Stimulated activated CD8-positive, alpha-beta memory T cell treated with anti-CD3 and anti-CD28 coated beads, Interleukin-7, amount 100 ng/mL, for 24 hours (primary cell): ENCODE results near the gene CRYBG3.

ENCODE experiments used
- DNase-seq: peaks from one replicate; pipeline ENCODE4 v3.0.0-alpha.2; 2020; ENCODE audit warnings: low read depth

CRYBG3 gene

DNA sequence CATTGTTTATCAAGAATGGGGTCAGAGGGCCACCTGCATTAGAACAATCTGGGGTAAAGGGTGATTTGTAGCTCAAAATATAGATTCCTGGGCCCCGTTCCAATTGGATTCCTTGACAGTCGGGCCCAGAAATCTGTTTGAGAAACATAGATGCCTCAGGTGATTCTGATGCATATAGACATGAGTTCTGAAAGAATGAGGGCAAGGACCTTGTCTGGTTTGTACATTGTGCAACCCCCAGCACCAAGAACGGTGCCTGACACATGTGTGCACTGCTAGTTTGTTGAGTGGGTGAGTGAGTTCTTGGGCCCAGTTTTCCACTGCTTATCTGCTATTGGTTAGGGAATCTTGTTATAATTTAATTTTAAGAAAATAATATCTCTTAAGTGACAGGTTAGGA is 16.6 kb downstream of the CRYBG3 start:
- no peak for DNase-seq

DNA sequence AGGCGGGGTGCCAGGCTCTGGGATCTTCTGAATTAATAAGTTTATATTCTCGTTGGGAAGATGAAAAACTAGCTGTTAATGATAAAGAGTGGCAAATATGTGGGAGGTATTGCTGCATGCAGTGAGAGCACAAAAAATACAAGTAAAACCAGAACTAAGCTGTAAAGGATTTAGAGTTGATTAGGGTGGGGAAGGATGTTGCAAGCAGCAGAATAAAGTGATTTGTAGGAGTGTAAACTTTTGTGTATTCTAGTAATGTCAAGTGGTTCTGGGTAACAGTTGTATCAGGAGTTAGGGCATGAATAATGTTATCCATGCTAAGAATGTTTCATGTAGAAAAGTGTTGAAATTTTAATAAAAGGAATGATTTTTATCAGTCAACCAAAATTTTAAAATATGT is 18.1 kb downstream of the CRYBG3 start:
- DNase-seq, result no peak

DNA sequence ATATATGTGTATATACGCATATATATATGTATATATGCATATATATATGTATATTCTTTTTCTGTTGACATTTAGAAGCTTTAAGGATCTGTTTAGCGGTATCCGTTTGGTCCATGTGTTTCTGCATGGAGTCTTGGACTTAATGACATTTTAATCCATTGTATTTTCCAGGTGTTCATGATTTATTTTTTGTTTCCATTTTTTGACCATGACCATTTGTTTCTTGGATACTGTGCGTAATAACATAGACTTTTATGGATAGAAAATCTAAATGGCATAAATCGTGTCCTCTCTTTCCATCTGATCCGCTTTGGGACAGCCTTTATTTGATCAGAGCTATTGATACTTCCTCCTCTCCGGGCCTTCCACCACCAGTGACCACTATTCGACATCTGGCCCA is 19.5 kb downstream of the CRYBG3 start:
- no peak for DNase-seq

DNA sequence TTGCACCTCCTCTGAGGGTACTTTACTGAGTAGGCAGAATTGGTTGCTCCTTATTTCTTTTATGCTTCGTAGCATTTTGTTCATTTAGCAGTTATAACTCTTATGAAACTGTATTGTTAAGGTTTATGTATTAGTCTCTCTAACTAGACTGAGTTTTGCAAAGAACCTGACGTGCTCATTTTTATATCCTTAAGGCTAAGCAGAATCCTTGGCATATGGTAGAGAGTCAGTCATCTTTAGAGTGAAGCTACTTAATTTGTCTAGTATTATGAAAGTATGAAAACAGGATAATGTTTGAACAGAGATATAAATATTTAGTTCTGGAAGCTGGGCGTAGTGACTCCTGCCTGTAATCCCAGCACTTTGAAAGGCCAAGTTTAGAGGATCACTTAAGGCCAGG is 20.1 kb downstream of the CRYBG3 start:
- DNase-seq, result no peak

GRCh38 chr3:97848779-97849178 is 27.0 kb downstream of the CRYBG3 start:
- DNase-seq, result no peak

DNA sequence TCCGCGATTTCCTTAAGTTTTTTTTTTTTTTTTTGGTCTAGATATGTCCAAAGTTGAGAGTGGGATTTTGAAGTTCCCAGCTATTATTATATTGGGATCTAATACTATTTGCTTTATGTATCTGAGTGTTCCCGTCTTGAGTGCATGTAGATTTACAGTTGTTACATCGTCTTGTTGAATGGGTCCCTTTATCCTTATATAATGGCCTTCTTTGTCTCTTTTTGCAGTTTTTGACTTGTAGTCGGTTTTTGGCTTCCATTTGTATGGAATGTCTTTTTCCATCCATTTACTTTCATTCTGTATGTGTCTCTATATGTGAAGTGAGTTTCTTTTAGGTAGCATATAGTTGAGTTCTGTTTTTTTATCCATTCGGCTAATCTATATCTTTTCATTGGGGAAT is 35.6 kb downstream of the CRYBG3 start:
- DNase-seq, result no peak

- DNase-seq, result no peak
These were observed 38.6 kb downstream of the CRYBG3 start for GRCh38 chr3:97860364-97860763.

DNA sequence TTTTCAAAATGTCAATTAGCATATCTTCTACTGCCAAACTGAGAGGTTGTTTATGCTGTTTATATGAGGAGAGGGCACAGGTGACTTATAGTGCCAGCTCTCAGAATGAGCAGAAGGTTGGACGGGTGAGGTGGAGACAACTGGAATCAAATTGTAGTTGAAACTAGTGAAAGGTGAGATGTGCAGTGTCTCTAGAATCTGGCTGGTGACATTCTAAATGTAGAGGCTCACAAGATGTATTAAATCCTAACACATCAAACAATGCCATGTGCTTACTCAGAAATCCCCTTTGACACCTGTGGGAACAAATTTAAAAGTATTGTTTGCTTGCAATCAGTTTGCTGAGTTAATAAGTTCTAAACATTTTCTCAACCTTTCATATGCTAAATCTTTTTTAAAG is 40.8 kb downstream of the CRYBG3 start:
- no peak for DNase-seq

DNA sequence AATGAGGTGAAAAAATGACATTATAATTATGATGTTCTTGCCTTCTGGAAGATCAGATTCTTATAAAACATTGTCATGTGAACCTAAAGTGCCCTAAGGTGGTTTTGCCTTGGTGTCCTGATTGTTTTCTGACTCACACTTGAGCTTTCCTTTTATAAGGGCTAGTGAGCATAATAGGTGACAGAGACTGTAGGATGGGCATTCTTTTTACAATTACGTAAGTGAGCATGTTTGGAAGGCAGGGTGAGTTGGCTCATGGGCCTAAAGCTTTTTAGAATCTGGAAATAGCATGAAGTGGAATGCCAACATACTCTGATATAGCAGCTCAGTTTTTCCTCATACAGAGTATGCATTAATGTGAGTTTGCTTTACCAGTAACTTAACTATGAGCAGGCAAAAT is 41.2 kb downstream of the CRYBG3 start:
- DNase-seq, result no peak

DNA sequence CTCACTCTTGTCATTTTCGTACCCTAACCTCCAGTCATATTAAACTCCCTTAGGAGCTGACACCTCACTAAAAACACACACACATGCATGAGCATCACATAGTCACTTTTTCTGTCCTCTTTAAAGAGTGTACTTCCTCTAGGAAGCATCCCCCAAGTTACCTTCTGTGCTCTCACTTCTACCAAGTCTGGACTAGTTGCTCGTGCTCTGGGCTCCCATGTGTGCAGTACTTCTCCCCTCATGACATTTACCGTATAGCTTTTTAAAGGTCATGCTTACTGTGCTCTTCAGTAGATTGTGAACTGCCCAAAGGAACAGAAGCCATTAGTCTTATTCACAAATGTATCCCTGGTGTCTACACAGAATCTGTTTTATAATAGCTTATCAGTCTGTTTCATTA is 42.0 kb downstream of the CRYBG3 start:
- no peak for DNase-seq

DNA sequence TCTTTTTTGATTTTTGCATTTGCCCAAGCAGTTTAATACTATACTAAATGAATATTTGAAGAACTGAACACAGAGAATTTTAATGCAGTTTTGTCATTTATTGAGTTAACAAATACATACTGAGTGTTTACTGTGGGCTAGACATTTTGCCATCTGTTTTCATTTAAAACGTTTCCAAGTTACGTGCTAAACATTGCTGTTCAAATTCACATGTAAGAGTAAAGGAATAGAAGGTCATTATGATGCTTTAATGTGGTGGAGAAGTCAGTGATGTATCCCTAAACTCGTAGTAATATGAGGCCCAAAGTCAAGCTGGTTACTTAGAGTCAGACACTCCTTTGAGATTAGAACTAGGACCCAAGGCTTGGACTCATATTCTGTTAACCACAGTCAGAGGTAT is 49.4 kb downstream of the CRYBG3 start:
- DNase-seq, result no peak

DNA sequence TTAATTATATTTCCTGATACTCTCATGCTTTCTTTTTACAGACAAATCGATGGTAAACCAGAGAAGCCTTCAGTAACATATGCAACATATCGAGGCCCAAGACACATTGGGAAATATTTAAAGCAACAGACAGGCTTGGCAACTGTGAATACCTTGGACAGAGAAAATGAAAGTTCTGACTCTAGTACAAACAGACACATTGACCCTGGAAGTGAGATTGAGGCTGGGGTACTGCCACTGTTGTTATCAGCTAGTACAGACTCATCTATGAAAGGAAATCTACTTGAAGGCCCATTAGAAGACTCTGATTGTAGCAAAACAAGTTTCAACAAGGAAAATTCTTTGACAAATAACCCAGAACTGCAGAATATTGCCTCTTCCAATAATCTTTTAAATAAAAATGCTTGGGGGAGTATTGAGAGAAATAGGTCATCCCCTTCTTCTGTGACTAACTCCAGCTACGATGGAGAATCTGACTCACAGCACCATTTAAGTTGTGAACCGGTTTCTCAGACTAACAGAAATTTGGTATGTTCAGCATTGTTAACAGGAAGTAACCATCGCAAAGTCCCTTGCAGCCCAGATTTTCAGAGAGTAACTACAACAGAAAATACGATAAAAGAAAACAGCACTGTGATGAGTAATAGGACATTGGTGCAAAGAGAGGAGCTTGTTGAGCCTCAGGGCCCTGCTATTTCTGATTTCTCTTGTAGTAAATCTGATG is 50.2 kb downstream of the CRYBG3 start:
- DNase-seq, result no peak

GRCh38 chr3:97872525-97873042 is 50.8 kb downstream of the CRYBG3 start:
- DNase-seq, result no peak

DNA sequence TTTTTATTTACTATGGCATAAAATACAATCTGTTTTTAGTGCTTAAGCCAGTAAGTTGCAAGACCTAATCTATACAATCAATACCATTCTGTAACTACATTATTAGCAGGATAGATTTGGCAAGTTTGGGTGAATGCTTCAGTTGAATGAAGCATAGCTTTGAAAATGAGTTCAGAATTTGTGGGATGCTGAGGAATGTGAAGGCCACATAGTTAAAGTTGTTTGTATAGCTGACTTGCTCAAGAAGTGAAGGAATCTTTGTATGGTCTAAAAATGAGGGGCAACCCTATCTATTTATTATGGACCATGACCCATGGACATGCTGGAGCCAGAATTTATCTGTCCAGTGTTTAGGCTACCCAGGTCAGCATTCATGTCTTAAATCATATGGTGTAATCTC is 58.5 kb downstream of the CRYBG3 start:
- no peak for DNase-seq

DNA sequence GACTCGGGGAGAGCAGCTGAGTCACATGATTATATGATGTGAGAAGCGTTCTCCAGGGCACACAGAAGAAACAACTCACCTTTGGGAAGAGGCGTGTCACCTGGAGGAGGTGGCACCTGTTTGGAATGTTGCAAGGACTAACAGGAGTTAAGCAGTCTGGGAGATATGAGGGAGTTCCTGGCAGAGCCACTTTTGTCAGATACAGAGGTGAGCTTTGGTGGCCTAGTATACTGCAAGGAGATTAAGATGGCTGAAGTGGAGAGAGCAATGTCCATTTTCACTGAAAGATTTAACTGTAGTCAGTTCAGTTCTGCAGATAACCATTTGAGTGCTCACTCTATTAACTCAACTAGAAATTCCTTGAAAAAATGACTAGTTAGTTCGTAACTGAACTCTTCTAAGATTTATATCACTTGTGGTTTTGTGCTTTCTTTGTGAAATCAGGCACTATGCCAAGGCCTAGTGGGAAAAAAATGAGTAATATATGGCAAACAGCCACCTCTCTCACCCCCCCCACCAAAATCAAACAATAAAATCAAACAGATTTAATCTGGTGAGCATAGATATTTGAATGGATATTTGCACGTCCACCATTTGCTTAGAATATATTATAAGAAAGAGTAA is 61.3 kb downstream of the CRYBG3 start:
- no peak for DNase-seq

DNA sequence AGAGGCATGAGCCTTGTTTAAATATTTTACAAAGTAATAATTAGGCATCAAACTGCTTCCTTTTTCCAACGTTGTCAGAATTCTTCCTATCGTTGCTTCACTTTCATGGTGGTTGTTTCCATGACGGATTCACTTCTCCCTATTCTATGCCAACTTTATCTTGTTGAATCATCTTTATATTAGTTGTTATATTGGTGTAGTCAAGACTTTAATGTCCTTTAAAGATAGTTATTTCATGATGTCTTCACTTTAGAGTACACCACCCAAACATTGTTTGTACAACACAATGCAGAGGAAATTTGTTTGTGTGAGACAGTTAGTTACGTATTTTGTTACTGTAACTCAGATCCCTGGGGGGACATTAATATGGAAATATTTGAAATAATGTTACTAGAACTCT is 61.9 kb downstream of the CRYBG3 start:
- no peak for DNase-seq

- no peak for DNase-seq
These were observed 62.8 kb downstream of the CRYBG3 start for GRCh38 chr3:97884586-97885123.

GRCh38 chr3:97885931-97886824 is 64.4 kb downstream of the CRYBG3 start:
- no peak for DNase-seq

DNA sequence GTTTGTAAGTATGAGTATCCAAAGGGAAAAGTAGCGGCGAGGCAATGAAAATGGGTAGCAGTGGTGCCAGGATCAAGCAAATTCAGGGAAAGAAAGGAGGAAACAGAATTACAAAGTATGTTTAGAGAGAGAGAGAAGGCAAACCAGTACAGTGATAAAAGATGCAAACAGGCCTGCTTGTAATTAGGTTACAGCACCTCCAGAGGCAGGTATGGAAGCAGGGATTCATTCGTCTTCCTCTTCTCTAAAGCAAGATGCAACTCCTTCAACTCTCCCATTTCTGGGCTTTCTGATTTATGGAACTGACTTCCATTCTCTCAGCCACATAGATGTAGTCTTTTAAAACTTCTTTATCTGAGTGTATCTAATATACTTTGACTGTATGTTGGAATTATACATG is 68.0 kb downstream of the CRYBG3 start:
- no peak for DNase-seq

GRCh38 chr3:97892852-97893251 is 71.0 kb downstream of the CRYBG3 start:
- DNase-seq, result no peak

- no peak for DNase-seq
These were observed 73.4 kb downstream of the CRYBG3 start for GRCh38 chr3:97895216-97895615.

DNA sequence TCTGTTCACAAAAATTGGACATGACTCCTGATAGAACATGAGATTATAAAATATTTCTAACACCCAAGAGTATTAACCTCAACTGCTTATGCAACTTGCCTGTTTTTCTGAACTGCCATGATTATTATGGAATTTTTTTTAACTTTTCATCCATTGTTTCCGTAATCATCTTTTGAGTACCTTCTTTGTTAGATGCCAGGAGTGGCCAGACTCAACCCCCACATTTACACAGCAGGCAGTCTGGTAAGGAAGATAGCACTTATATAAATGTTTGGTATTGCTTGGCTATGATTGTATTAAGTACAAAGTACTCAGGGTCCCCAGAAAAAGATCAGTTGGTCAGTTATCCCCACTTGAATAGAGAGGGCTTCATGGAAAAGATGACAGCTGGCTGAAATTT is 74.3 kb downstream of the CRYBG3 start:
- no peak for DNase-seq

DNA sequence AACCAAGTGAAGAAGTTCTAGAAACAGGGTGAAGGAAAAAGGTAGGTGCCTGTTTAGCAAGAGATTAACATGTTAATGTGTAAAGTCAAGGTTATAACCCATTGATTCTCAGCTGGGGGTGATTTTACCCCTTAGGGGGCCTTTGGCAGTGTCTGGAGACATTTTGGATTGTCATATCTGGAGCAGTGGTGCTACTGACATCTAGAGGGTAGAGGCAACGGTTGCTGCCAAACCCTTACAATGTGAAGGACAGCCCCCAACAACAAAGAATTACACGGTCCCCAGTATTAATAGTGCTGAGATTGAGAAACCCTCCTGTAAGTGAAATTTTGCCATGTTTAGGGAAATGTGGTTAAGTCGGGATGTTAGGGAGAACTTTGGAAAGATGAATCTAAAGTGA is 74.7 kb downstream of the CRYBG3 start:
- no peak for DNase-seq
